Testis (tissue), 2 donors: ENCODE data around the gene ATF5.

Experiments
- POLR2A ChIP-seq: fragments of 450-650 bp; IDR thresholded peaks from one replicate; pipeline ENCODE4 v1.6.1; 2017; ENCODE audit warnings: antibody characterized with exemption, mild to moderate bottlenecking, moderate library complexity
- TF ChIP-seq, protein P1 (sequence below), 3 experiments: fragments of 450-650 bp in 2 of 3; fragments of 200-600 bp in 1 of 3; sonication (generic) in 1 of 3; IDR thresholded peaks; one replicate each; pipeline ENCODE4 v1.5.1; 2016 to 2019; ENCODE audit warnings: antibody characterized with exemption in 3 of 3, mild to moderate bottlenecking in 2 of 3, moderate library complexity in 1 of 3

DNA sequence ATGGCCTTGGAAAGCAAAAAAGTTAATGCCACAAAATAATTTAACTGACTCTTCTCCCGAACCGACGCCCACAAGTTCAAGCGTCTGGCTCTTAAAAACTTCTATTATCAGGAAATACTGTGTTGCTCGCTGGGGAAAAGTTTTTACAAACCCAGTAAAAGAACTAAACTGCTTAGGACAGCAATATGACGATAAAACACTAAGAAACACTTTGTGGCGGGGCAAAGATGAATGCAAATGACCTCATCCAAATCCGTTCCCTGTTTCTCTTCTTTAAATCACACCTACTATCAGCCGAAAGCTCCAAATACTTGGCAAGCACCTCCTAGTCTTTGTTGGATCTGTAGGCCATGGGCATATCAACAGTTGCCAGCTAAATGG, 27.1 kb downstream of the ATF5 start:
- no peak for TF ChIP-seq POLR2A
- TF ChIP-seq, protein P1, sequence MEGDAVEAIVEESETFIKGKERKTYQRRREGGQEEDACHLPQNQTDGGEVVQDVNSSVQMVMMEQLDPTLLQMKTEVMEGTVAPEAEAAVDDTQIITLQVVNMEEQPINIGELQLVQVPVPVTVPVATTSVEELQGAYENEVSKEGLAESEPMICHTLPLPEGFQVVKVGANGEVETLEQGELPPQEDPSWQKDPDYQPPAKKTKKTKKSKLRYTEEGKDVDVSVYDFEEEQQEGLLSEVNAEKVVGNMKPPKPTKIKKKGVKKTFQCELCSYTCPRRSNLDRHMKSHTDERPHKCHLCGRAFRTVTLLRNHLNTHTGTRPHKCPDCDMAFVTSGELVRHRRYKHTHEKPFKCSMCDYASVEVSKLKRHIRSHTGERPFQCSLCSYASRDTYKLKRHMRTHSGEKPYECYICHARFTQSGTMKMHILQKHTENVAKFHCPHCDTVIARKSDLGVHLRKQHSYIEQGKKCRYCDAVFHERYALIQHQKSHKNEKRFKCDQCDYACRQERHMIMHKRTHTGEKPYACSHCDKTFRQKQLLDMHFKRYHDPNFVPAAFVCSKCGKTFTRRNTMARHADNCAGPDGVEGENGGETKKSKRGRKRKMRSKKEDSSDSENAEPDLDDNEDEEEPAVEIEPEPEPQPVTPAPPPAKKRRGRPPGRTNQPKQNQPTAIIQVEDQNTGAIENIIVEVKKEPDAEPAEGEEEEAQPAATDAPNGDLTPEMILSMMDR (IDR thresholded peaks at IDR 0.05) = no peak
